ENCODE measurements around the gene CCSER1.
"Not testable (repeated sequence)": the region's sequence is repeated elsewhere in the genome, so short reads cannot be mapped to it uniquely, and the experiment has no call there.

Gene CCSER1

DNA sequence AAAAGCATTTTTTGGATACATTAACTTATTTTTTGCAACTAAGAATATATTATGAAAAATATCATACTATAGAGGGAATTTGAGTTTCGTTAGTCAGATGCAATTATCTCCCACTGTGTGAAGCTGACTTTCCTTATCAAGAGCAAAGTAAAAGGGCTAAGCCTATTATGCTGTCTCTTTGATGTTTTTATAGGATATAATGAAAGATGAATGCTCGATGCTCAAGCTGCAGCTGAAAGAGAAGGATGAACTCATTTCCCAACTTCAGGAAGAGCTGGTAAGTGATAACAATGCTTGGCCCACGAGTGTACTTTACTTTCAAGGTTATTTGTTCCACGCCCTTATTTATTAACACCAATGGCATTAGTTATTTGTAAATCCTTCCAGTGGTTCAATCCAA, 688.4 kb downstream of the CCSER1 start:
- DNase-seq (ENCODE audit: low read depth in 1 of 2, low spot score in 1 of 2) = no peak

DNA sequence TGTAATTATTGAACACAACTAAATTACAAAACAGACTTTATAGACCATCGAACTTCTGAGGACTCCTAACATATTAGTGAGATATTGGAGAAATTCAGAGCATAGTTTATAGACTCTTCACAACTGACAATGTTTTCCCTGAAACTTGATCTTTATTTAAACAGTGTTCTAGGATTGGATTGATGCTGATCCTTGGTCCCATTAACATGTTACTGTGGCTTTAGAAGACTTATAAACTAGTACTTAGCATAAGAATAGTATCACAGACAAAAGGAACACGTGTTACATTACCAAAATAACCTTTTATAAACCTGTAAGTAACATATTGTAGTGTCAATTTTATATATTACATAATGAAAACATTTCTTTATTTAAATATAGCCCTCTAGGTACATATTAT, 689.6 kb downstream of the CCSER1 start:
- DNase-seq (ENCODE audit: low read depth in 1 of 2, low spot score in 1 of 2) = no peak

DNA sequence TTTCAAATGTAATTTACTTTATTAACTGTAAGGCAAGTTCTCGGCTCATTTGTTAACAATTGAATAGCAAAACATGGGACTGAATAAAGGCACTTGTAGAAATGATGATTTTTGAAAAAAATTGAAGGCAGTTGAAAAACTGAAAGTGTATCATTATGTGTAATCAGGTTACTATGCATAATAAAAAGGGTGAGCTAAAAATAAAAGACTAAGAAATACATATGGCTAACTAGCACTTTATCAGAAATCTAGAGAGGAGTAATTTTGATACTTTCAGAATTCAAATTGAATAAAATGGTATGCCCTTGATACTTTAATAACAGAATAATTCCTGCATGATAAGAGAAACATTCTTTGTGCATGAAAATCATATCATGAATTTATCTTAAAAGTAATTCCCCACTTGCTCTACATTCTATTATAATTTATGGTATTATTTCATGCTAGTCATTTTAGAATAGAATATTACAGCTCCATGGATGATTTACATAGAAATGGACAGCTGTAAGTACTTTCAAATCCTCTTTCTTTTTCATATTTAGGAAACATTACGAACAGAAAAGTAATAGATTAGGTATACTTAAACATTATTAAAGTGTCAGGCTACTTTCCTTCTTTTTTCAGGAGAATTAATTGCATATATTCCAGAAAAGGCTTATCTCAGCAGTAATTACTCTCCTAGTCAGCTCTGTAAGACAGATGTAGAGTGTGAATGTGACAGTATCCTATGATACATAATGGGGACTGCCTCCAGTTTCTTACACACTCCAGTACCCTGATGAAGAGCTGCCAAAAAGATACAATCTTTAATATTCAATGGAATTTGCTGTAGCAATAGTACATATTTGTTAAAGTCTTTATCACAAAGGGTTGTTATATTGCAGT, 697.3 kb downstream of the CCSER1 start:
- DNase-seq (ENCODE audit: low read depth in 1 of 2, low spot score in 1 of 2) = no peak

DNA sequence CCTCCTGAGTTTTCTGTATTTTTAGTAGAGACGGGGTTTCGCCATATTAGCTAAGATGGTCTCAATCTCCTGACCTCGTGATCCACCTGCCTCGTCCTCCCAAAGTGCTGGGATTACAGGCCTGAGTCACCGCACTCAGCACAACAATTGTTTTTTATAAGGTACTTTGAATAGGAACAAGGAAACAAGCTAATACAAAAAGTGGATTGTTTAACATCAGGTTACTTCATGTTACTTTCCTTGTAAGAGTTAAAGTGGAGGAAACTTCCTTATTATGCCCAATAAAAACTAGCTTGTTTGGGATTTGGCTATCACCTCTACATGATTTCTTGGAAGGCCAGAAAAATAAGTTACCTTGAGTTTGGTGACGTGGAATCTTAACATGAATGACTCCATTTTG, 698.7 kb downstream of the CCSER1 start:
- no peak for DNase-seq (ENCODE audit: low read depth in 1 of 2, low spot score in 1 of 2)

DNA sequence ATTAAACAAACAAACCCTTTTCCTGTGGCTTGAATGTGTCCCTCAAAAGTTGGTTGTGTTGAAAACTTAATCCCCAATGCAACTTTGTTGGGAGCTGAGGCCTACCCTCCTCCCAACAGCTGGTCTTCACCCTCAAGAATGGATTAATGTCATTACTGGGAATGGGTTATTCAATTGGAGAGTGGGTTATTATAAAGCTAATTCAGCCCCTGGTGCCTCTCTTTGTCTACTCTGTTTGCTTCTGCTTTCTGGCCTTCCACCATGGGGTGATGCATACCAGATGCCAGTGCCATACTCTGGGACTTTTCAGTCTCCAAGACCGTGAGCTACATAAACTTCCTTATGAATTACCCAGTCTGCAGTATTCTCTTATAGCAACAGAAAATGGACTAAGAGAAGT, 706.5 kb downstream of the CCSER1 start:
- no peak for DNase-seq (ENCODE audit: low read depth in 1 of 2, low spot score in 1 of 2)

DNA sequence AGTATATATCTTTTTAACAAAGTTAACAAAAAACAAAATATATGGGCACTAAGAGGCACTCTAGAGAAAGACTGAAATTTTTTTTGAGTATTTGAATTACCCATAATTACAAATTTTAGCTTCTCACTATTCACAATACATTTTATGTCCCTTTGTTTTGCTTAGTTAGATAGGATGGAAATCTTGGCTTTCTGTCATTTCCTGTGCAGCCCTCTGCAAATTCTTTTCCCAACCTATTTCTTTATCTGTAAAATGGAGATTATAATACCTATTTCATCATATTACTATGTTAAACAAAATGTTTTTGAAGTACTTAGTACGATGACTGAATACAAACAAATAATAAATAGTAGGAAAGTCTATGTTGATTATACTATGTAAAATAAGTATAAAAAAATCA, 710.0 kb downstream of the CCSER1 start:
- DNase-seq (ENCODE audit: low read depth in 1 of 2, low spot score in 1 of 2) = no peak

DNA sequence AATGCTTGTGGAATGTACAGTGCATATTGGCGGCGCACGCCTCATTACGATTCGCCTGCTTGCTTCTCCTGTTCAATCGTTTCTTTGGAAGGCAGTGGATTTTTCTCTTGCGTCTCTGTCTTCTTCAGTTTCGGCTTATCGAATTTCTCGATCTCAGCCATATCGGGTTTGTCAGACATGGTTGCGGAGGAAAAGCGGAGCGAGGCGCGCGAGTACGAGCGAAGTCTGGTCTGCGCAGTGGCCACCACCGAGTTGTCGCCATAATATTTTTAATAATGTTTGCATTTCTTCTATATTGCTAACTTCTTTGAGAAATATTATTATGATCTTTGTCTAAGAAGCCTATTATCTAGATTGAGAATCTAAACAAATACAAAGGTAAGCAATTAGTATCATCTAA, 711.7 kb downstream of the CCSER1 start:
- DNase-seq (ENCODE audit: low read depth in 1 of 2, low spot score in 1 of 2) = not testable (repeated sequence)

DNA sequence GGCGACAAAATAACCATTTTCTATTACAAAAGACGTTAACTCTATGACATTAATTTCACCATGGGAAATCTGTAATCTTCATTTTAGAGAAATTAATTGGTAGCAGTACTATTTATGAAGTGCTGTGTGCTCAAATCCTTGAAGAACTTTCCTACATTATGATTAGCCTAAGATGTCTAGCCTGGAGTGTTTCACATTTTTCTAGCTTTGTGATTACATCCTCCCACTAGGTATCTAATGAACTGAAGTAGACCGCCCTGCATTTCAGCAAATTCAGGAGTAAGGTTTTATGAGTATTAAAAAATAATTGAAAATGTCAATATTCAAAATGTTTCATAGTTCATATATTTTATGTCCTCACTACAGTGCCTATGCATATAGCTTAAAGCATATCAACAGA, 713.1 kb downstream of the CCSER1 start:
- DNase-seq (ENCODE audit: low read depth in 1 of 2, low spot score in 1 of 2) = no peak

DNA sequence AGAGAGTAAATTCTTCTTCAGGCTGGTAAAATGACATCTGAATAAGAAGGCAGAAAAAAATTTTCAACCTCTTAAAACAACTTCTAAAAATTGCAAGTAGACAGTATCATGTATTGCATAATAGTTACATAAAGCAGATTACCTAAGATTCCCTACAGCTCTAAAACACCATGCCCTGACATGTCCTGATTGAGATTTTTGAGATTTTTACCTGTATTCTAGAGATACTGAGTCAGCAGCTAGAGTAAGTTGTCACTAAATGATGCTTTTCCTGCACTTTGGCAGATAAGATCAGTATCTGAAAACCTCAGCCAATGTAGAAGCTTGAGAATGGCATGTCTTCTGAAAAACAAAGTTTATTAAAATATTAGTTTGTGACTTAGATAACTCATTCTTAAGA, 713.6 kb downstream of the CCSER1 start:
- no peak for DNase-seq (ENCODE audit: low read depth in 1 of 2, low spot score in 1 of 2)

DNA sequence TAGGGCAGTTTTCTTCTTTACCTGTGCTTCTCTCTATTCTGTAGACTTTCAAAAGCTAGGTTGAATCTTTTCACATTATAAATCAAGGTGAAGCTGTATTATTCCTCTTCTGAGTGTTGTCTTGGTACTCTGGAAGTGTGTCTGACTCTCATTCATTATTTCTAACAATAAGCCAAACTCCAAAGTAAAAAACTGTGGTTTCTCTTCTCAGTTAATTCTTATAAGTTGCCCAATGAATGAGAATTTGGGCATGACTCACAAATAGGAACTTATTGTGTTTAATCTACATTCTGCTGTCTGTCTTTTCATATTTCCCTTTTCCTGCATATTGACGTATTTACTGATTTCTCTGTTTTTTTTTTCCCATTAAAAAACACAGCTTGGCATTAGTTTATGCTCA, 714.5 kb downstream of the CCSER1 start:
- DNase-seq (ENCODE audit: low read depth in 1 of 2, low spot score in 1 of 2) = no peak

DNA sequence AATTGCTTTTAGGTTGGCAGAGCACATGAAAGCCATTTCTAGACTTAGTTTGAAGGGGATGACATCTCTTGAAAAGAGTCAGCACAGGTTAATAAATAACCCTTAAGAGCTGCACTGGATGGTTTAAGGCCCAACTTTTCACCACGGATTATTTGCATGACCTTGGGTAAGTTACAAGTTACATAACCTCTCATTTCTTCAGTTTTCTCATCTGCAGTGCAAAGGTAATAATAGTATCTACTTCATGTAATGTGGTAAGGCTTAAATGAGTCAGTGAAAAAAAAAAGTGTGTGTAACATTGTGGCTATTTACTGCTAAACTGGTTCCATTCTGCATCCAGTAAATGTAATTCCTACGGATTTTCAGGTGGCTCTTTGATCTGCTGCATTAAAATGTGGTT, 715.8 kb downstream of the CCSER1 start:
- DNase-seq (ENCODE audit: low read depth in 1 of 2, low spot score in 1 of 2) = no peak

DNA sequence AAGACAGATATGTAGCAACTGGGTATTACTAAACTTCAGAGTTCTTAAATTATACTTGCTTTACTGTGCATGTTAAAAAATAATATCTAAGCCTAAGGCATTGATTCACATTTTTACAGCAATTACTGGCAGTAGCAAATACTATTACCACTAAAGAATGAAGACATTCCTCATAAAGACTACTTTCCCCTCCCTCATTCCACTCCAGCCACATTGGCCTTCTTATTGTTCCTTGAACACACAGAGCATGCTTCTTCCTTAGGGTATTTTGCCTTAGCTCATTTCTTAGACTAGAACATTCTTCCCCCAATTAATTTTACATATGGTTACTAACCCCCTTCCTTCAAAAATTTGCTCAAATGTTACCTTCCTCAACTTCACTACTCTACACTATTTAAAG, 717.0 kb downstream of the CCSER1 start:
- DNase-seq (ENCODE audit: low read depth in 1 of 2, low spot score in 1 of 2) = no peak

DNA sequence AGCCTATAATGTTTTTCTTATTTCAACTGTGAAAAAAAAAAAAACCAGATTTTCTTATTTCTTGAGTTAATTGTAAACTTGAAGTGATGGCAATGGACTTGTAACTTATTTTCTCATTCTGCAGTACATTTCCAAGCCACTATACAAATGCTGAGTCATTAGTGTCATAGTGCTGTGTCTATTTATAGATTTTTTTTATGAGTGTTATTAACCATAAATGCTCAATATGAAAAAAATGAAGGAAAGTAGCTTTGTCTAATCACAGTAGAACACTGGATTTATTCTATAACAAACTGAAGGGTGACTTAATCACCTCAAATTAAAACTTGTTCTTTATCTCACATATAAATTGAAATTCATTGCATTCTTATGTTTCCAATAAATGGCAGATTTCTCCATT, 718.6 kb downstream of the CCSER1 start:
- DNase-seq (ENCODE audit: low read depth in 1 of 2, low spot score in 1 of 2) = no peak

DNA sequence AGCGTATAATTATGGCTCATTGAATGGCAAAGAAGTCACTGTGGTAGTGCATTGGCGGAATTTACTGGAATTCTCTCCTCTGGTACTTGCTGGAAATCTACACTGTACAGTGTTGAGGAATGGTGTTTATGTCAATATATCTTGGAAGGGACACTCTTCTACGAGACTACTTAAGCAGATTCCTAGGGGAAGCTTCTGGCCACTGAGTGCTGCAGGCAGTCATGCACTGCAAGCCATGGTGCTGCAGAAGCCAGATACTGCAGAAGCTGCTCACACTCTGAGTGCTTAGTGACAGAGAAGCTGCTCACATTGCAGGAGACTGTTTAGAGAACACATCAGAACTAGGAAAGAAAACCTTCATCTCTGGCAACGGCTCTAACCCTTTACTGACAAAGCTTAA, 725.0 kb downstream of the CCSER1 start:
- DNase-seq (ENCODE audit: low read depth in 1 of 2, low spot score in 1 of 2) = no peak

DNA sequence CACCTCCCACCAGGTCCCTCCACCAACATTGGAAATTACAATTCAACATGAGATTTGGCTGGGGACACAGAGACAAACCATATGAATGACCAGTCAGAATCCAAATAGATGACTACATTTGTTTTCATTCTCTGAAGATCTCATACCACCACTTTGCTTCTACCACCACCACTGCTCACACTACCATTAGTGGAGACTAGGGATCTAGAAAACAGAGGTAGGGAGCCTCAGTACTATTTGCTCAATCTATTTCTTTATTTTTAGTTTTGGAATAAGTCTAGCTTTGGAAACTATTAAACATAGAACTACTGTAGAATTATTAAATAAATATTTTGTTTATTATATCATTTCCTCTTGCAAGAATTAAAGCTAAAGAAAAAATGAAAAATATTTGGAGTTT, 727.9 kb downstream of the CCSER1 start:
- no peak for DNase-seq (ENCODE audit: low read depth in 1 of 2, low spot score in 1 of 2)

DNA sequence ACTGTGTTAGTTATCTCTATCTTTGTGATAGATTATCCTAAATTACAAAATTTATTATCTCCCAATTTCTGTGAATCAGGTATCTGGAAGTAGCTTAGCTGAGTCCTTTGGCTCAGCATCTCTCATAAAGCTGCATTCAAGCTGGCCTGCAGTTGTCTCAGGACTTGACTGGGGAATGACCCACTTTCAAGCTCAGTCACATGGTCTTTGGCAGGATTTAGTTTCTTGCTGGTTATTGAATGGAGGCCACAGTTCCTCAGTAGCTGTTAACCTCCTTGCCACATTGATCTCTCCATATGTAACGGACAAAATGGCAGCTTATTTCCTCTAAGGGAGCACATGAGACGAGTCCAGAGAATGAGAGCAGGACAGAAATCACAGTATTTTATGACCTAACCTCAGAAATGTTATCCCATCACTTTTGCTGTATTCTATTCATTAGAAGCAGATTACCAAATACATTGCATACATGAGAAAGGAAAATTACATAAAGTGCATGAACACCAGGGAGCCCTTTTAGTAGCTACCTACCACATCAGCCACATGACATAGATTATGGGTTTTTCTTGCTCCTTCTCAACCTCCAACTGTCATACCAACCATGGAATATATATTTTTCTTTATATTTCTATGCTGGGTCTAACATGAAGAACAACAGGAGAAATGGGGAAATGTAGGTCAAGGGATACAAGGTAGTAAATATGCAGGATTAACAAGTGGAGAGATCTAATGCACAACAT, 730.1 kb downstream of the CCSER1 start:
- DNase-seq (ENCODE audit: low read depth in 1 of 2, low spot score in 1 of 2) = no peak

DNA sequence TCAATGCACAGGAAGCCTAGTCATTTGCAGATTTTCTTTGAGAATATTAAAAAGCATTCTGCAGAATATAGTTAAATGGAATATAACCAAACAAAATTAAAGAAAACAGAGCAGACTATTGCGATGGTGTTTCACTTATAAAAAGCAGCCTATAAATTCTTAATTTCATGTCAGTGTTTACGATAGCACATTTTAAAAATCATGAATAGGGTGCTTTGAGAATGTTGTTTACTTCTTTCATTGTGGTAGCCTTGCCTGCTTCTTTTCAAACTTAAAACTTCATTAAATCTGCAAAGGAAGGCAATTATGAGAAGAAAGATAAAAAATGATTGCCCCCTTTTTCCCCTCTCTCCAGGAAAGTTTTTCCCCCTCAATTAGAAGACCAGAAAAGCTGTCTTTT, 748.6 kb downstream of the CCSER1 start:
- DNase-seq (ENCODE audit: low read depth in 1 of 2, low spot score in 1 of 2) = no peak

DNA sequence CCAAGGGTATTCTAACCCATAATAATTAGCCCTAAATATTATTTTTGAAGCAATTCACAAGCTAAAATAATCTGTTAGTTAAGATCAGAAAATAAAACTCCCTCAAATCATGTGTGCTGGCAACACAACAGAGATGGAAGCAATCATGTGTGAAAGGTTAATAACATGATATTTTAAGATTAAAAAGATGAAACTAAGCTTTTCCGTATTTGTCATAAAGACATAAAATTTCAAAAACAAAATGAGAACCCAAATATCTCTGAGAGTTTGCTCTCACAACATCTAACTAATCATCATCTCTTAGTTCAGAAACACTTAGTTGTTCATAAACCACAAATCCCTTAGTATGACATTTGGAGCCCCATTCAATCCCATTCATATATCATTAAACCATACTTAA, 749.1 kb downstream of the CCSER1 start:
- no peak for DNase-seq (ENCODE audit: low read depth in 1 of 2, low spot score in 1 of 2)

DNA sequence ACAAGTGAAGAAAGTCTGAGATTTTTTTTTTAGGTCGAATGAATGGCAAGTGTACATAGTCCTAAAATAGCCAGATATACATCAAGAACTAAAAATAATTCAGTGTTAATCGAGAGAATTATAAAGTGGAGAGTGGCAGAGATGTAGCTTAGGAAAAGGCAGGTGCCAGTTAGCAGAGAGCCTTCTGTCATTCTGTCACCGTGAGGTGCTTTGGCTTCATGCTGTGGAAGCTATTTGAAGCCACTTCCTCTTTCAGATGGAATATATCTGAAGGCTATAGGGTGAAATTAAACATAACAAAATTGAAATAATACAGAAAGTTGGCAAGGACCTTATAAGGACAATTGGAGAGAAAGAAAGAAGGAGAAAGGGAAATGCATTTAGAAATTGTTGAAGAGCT, 756.3 kb downstream of the CCSER1 start:
- no peak for DNase-seq (ENCODE audit: low read depth in 1 of 2, low spot score in 1 of 2)

DNA sequence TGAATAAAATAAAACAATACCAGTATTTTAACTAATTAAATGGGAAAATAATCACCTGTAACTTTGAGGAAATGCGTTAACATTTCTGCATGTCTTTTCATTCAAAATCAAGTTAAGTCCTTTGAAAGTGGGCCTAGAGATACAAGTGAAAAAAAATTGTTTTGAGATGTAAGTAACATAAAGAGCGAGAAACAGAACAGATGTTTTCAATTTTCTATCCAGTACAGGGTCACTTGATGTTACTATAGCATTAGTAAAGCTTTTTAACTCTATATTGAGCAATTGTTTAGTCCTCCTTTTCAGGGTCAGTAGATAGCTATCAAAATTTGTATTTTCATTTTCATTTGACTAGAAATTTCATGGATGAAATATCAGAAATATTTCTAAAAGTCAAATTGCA, 761.4 kb downstream of the CCSER1 start:
- no peak for DNase-seq (ENCODE audit: low read depth in 1 of 2, low spot score in 1 of 2)

DNA sequence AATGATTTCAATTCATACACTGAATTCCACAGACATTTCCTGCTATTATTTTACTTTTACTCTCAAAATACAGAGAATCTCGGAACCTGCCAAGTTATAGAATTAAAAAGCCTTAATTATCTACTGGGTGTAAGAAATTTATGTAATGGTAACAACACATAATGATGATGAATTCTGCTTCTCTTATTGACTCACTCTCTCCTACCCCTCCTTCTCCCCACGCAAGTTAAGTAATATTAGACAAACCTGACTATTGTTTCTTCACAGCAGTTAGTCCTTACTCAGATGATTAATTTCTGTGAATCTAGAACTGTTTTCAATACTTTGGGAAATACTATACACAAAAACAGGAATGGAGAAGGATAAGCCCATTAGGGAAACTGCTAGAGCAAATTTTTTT, 762.0 kb downstream of the CCSER1 start:
- DNase-seq (ENCODE audit: low read depth in 1 of 2, low spot score in 1 of 2) = no peak

DNA sequence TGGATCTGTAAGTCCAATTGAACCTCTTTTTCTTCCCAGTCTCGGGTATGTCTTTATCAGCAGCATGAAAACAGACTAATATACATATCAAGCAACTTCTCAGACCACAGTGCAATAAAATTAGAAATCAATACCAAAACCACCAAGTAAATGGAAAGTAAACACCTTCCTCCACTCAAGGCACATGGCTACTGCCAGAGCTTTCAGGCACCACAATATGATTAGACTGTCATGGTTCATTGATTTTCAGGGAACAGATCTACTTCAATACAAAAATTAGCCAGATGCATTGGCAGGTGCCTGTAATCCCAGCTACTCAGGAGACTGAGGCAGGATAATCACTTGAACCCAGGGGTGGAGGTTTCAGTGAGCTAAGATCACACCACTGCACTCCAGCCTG, 776.2 kb downstream of the CCSER1 start:
- not testable (repeated sequence) for DNase-seq (ENCODE audit: low read depth in 1 of 2, low spot score in 1 of 2)

DNA sequence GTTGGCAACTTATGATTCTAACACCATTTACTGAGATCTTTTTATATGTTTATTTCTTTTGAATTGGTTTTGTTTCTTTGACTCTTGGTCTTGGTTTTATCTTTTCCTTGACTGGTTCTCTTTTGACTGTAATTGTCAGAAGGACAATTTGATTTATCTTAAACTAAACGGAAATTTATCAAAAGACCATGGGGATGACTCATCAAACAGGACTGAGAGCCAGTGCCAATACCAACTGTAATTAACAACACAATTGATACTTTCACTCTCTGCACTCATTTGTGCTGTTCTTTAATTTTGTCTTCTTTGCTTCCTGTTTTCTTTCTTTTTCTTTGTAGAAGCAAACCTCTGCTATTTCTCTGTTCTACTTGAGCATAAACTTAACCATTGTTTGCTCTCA, 776.8 kb downstream of the CCSER1 start:
- DNase-seq (ENCODE audit: low read depth in 1 of 2, low spot score in 1 of 2) = no peak
